Mucosa of gallbladder (tissue), 1 donor: Measurements from ENCODE around the gene GLIS2. TPM values are rescaled to one million over a fixed set of nuclear protein-coding genes. Genes with fewer than 3 reads are reported as not detected.
A peak's percentile ranks its signal among the peaks of the same experiment; 100 is the strongest.

ENCODE experiments used
- DNase-seq: peaks from one replicate; pipeline ENCODE4 v3.0.0-alpha.2; 2020; ENCODE audit warnings: low spot score
- total RNA-seq: library from RNA; stranded (reverse); gene quantifications from one replicate; pipeline ENCODE4 v1.2.1, GENCODE V29; 2021
- donor health status: DM: no; HTN: no; CAD: no.

GLIS2 gene
- total RNA-seq, 1 donor from 2014 or later = 22.2 TPM

- DNase-seq = no peak
Observed at GRCh38 chr16:4297480-4297879, 18.4 kb upstream of the GLIS2 start.

- peak; percentile 84 for DNase-seq
Observed at GRCh38 chr16:4298761-4299522, 16.9 kb upstream of the GLIS2 start.

DNA sequence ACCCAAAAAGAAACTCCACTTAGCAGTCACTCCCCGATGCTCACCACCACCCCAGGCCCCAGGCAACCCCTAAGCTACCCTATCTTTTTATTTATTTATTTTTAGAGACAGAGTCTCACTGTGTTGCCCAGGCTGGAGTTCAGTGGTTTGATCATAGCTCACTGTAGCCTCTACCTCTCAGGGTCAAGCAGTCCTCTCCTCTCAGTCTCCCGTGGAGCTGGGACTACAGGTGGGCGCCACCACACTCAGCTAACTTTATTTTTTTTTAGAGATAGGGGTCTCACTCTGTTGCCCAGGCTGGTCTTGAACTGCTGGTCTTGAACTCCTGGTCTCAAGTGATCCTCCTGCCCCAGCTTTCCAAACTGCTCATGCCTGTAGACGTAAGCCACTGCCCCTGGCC, 14.7 kb upstream of the GLIS2 start:
- no peak for DNase-seq

GRCh38 chr16:4301968-4302367, 13.9 kb upstream of the GLIS2 start:
- DNase-seq = no peak

GRCh38 chr16:4303973-4304372, 11.9 kb upstream of the GLIS2 start:
- no peak for DNase-seq

DNA sequence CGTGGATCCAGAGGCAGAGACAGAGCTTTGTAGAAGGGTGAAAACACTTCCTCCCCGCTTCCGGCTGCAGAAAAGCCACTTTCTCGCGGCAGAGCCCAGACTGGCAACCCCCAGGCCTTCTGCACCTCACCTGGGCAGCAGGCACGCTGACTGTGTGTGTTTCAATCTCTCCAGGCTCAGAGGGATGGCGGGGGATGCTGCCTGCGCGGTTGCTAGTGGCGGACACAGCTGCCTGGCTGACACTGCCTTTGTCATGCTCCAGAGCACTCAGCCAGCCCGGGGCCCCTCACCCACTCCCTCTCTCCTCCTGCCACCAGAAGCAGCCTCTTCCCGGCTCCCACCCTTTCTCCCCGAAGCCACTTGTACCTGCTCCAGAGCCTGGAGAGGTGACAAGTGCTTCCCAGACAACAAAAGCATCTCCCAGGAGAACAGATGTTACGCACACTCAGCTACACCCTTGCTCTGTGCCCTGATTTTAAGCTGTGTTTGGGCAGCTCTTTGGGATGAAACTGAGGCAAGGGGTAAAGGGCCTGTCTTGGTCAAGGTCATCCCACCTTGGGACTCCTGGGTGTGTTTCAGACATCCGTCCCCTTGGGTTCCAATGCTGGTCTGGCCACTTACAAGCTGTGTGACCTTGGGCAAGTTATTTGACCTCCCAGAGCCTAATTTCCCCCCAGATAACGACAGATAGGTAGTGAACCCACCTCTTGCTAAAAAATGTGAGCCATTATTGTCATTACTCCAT, 9.2 kb upstream of the GLIS2 start:
- no peak for DNase-seq

DNA sequence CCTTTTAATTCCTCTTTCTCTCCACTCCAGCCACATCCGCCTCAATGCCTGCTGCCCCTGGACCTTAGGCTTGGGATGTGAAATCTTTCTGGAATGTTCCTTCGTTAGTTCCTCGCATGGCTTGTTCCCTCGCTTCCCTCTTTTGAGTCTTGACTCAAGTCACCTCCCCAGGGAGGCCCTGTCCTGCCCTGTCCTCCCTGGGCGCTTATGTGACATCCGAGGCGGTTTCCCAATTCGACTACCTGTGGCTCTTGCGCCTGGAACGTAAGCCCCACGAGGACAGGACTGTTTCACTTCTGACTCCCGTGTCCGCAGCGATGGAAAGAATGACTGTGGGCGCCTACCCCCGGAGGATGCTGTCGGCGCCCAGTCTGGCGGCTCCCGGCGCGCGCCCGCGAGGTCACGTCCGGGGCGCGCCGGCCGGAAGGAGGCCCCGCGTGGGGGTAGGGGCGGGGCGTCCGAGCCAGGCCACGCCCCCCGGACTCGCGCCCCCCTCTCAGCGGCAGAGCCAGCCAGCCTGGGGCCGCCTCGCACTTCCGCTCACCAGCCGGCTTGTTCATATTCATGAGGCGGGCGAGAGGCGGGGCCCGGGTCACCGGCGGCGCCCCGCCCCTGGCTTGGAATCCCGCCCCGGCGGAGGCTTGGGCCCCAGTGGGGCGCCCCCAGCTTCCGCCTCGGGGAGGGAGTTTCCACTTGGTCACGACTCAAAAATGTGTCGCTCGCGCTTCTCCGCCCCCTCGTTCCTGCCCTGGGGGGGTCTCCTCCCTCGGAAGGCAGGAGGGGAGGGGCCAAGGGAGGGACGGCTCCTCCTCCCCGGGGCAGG, 8.4 kb upstream of the GLIS2 start:
- DNase-seq = peak; percentile 94

DNA sequence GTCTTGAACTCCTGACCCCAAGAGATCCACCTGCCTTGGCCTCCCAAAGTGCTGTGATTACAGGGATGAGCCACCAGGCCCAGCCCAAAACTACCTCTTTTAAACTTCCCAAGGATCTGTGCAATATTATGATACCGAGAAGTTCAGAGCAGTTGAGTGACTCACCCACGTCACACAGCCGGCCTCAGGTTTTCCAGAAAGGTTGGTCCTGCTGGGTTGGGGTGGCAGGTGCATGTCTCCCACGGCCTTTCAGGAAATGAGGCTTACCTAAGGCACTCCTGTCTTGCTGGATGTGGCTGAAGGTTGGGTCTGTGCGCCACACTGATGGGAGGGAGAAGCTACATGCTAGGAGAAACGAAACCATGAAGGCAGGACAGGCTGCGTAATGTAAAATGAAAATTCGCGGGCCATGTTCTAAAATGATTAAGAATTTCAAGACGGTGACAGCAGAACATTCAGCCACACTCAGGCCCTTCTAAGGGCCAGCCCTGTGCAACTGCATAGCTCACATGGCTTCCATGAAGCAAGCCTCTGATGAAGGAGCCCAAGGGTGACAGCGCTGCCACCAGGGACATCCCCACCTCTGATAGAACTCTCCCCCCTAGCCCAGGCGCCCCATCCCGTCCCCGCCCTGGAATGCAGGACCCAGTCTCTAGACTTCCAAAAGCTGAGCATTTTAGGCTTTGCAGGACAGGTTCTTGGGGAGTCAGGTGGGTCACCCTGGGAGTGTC, 6.6 kb upstream of the GLIS2 start:
- DNase-seq = no peak

GRCh38 chr16:4309833-4310266, 6.0 kb upstream of the GLIS2 start:
- DNase-seq = peak; percentile 61

DNA sequence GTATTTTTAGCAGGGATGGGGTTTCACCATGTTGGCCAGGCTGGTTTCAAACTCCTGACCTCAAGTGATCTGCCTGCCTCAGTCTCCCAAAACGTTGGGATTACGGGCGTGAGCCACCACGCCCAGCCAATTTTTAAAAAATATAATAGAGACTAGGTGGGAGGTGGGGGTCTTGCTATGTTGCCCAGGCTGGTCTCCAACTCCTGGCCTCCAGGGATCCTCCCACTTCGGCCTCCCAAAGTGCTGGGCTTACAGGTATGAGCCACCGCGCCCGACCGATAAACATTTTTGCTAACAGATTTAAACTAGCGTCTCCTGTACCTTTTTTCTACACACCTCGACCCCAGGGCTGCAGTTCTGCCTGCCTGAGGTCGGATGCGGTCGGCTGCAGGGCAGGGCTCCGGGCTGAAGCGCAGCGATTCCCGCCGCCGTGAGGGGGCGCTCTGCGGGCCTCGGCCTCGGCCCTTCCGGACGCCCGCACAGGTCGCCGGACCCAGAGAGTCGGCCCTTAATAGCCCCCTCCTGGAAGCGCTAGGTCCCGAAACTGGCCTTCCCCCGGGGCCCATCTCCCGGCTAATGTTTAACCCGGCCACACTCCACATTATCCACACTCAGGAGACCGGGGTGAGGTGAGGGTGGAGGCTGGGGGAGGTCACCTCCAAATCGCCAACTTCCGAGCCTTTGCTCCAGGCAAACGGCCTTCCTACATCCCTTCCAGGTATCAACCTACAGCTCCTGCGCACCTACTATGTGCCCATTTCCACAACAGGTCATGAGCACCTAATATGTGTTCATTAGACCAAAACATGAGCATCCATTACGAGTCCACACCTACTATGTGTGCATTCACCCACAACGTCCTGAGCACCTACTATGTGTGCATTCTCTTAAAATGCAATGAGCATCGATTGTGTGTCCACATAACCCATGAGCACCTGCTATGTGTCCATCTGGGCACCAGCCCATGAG, 2.0 kb upstream of the GLIS2 start:
- DNase-seq = peak; percentile 50

- DNase-seq = no peak
Observed at GRCh38 chr16:4314532-4315185, 1.2 kb upstream of the GLIS2 start.

DNA sequence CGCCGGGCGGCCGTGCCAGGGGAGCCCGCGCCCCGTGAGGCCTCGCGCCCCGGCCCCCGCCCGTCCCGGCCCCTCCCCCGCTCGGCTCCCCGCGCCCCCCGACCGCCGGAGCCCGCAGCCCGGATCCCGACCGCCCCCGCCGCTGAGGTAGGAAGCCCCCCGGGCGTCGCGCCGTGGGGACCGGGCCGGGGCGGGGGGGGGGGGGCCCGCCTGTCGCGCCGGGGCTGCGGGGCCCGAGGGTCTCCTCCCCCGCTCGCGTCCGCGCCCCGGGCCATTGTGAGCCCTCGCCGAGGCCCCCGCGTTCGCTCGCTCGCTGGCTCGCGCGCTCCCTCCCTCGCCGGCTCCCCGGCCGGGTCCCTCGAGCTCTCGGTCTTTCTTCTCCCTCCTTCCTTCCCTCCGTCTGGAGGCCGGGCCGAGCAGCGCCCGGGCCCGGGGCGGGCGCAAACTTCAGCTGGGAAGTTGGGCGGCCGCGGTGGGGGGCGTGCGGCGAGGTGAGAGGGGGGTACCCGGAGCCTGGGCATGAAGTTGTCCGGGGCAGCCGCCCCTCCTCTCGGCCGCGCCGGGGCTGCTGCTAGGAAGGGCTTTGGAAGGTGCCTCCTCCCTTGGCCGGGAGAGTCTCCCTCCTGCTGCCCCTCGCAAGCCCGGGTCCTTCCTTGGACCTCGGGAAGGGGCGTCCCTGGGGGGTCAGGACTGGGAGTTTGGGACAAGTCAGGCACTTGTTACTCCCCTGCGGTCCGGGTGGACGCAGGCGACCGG, 419 bp downstream of the GLIS2 start:
- no peak for DNase-seq

DNA sequence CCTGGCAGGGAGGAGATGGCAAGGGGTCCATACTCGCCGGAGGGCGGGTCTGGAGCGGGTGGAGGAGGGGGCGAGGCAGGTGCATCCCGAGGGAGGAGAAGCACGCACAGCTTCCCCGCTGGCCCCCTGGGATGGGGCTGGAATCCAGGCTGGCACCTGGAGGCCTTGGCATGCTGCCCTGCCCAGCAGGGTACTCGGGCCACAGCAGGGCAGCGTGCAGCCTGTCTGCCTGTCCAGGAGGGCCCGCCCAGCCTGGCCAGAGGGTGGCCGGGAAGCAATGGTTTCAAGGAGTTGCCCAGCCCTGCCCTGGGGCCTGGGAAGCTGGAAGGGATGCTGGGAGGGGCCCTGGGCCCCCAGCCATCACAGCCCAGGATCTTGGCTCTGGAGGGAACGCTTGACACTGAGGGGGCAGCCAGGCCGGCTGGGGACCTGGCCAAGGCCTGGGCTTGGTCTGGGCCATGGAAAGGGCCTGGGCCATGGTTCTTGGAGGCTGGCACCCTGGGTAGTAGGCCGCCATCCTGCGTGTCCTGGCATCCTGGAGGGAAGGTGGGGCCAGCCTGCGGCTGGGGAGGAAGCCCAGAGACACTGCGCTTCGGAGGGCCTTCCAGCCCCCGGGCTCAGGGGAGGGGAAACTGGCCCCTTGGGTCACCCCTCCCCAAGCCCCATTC, 1.1 kb downstream of the GLIS2 start:
- DNase-seq = no peak

DNA sequence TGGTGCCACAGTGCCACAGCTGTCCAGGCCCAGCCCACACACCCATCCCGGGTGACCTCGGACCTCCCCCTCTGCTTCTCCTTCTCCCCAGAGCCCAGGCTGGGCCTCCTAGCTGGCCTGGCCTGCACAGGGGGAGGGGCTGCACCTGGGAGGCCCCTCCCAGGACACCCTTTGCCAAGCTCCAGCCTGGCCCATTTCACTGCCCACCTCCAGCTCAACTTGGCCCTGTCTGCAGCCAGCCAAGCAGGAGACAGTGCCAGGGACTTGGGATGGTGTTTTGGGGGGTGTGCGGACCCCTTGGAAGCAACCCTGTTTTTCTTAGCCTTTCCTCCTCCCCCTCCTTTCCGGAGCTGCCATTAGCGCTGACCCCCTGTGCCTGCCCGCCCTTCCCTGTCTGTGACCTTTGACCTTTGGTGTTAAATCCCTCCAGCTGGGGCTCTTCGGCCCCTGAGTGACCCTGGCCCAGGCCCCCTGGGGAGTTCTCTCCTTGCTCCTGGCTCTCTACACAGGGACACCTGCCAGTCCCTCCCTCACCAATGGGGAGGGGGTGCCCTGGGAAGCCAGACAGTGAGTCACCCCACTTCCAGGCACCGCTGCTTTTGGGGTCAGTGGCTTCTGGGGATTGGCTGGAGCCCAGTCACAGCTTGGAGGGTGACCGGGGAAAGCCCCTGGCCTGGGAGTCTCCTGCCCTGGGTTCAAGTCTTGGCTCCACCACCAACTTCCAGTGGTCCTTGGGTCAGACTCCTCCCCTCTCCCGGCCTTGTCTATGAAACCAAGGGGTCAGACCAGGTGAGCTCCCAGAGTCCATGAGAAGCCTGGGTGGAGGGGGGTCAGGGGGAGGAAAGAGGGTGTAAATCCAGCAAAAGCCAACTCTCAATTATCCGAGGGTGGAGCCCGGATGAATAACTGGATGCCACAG, 1.9 kb downstream of the GLIS2 start:
- no peak for DNase-seq

DNA sequence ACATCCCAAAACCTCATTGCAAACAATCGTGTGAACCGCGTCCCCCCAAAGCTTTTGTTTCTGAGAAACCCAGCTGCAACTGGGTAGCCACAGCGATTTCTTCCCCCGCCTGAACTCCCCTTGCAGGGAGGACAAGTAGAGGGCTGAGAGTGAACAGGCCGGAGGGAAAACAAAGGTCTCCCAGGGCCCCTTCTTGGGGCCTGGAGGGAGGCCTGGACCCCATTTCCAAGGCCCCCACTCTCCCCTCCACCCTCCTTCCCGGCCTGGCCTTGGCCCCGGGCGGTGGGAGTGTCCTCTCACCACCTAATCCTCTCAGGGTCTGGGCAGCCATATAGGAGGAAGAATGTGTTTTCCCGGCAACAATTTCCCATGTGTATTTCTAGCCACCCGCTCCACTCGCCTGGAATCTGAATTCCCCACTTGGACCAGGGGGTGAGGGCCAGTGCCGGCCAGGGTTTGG, 2.6 kb downstream of the GLIS2 start:
- DNase-seq = no peak

GRCh38 chr16:4318967-4319366, 3.1 kb downstream of the GLIS2 start:
- no peak for DNase-seq
